IMR-90 (cell line): ENCODE measurements around the gene SLC22A2. TPM values are rescaled to one million over a fixed set of nuclear protein-coding genes. Genes with fewer than 3 reads are reported as not detected.

Source experiments
- polyA plus RNA-seq, 3 experiments: library from polyadenylated mRNA; depleted of rRNA; stranded (reverse); fragments of >200 nt; gene quantifications; 2 replicates each; pipeline ENCODE4 v1.2.3, GENCODE V29; 2012; ENCODE audit warnings: low replicate concordance in 1 of 3
- total RNA-seq: library from RNA; depleted of rRNA; stranded (reverse); fragments of >200 nt; gene quantifications from 2 replicates; pipeline ENCODE4 v1.2.3, GENCODE V29; 2012; rRNA removed

The SLC22A2 gene
- total and polyA plus RNA-seq, 2 of the 4 experiments (the other 2 are of a cell fraction): not detected

Other genes starting within 250 kb of the SLC22A2 start
- 0.28 TPM in 1 of 2 replicates, not detected in the other for gene SLC22A1, start 137.0 kb downstream of the SLC22A2 start, total RNA-seq
- gene SLC22A1, start 137.0 kb downstream of the SLC22A2 start, polyA plus RNA-seq (2012; rRNA removed): 0.09 and 0.10 TPM in 2 replicates
- gene SLC22A3, start 89.6 kb upstream of the SLC22A2 start, total RNA-seq: not detected in 2 replicates
- gene SLC22A3, start 89.6 kb upstream of the SLC22A2 start, polyA plus RNA-seq (2012; rRNA removed): not detected in 2 replicates